Keratinocyte (primary cell): ENCODE results near the gene ZBTB43. TPM values are rescaled to one million over a fixed set of nuclear protein-coding genes. Genes with fewer than 3 reads are reported as not detected.

Experiments used
- DNase-seq: peaks from one replicate; pipeline ENCODE4 v3.0.0-alpha.2; 2011; ENCODE audit warnings: low read depth, missing footprints, low spot score
- FAIRE-seq: peaks from 2 replicates; lab custom pipeline; 2011; peaks lifted over from hg19 to GRCh38; lab: Jason Lieb, UNC
- H2AFZ ChIP-seq: 2 replicates; pipeline ENCODE4 v1.6.0; 2012; ENCODE audit warnings: low read length, control low read depth, inconsistent platforms; ENCODE audit not compliant: control insufficient read depth
- H3K27ac ChIP-seq: 2 replicates; pipeline ENCODE4 v1.5.1; 2011; ENCODE audit warnings: low read length; ENCODE audit not compliant: control insufficient read depth, insufficient read depth
- H3K27me3 ChIP-seq: 3 replicates; pipeline ENCODE4 v1.6.0; 2011; ENCODE audit warnings: low read length; ENCODE audit not compliant: control insufficient read depth, insufficient read depth; ENCODE audit errors: extremely low read depth
- H3K36me3 ChIP-seq, 2 experiments: 2 replicates in 1 of 2; 3 replicates in 1 of 2; pipeline ENCODE4 v1.5.1; 2011; ENCODE audit warnings: low read length in 2 of 2, mild to moderate bottlenecking in 1 of 2; ENCODE audit not compliant: control insufficient read depth in 2 of 2, insufficient read depth in 2 of 2; ENCODE audit errors: extremely low read depth in 1 of 2
- H3K4me1 ChIP-seq: 3 replicates; pipeline ENCODE4 v1.5.1; 2011; ENCODE audit warnings: low read length; ENCODE audit not compliant: control insufficient read depth, insufficient read depth; ENCODE audit errors: extremely low read depth
- H3K4me2 ChIP-seq: 3 replicates; pipeline ENCODE4 v1.6.0; 2011; ENCODE audit warnings: low read depth, low read length; ENCODE audit not compliant: control insufficient read depth, insufficient read depth; ENCODE audit errors: extremely low read depth
- H3K4me3 ChIP-seq, 3 experiments: fragments of 200-600 bp in 1 of 3; sonication (generic) in 1 of 3; 2 replicates in 2 of 3; 3 replicates in 1 of 3; pipeline ENCODE4 v1.5.1; 2011 to 2016; ENCODE audit warnings: low read length in 3 of 3, mild to moderate bottlenecking in 3 of 3, control low read depth in 2 of 3, inconsistent platforms in 1 of 3, low read depth in 1 of 3, mixed read lengths in 1 of 3, mixed run types in 1 of 3, moderate library complexity in 1 of 3; ENCODE audit not compliant: control insufficient read depth in 2 of 3, insufficient read depth in 2 of 3; ENCODE audit errors: extremely low read depth in 1 of 3
- H3K79me2 ChIP-seq: 2 replicates; pipeline ENCODE4 v1.6.0; 2012; ENCODE audit warnings: low read length; ENCODE audit not compliant: control insufficient read depth, insufficient read depth
- H3K9ac ChIP-seq: 3 replicates; pipeline ENCODE4 v1.6.0; 2011; ENCODE audit warnings: low read length; ENCODE audit not compliant: control insufficient read depth, insufficient read depth; ENCODE audit errors: extremely low read depth
- H3K9me1 ChIP-seq: 3 replicates; pipeline ENCODE4 v1.6.0; 2011; ENCODE audit warnings: low read length; ENCODE audit not compliant: control insufficient read depth, insufficient read depth; ENCODE audit errors: extremely low read depth
- H3K9me3 ChIP-seq: 2 replicates; pipeline ENCODE4 v1.5.1; 2012; ENCODE audit warnings: low read depth, low read length; ENCODE audit not compliant: control insufficient read depth
- H4K20me1 ChIP-seq: 3 replicates; pipeline ENCODE4 v1.6.0; 2011; ENCODE audit warnings: low read length; ENCODE audit not compliant: control insufficient read depth, insufficient read depth; ENCODE audit errors: extremely low read depth
- CTCF ChIP-seq, 3 experiments: IDR thresholded peaks in 1 of 3; conservative IDR thresholded peaks in 1 of 3; optimal IDR thresholded peaks in 1 of 3; 2 replicates in 2 of 3; 3 replicates in 1 of 3; pipeline versions ENCODE3 to v1.5.1; 2011; ENCODE audit warnings: low read length in 3 of 3, mild to moderate bottlenecking in 3 of 3, moderate library complexity in 2 of 3, control low read depth in 1 of 3, inconsistent platforms in 1 of 3; ENCODE audit not compliant: insufficient read depth in 2 of 3; ENCODE audit errors: extremely low read depth in 1 of 3
- EZH2 ChIP-seq: IDR thresholded peaks from one replicate; pipeline ENCODE4 v1.6.1; 2012; ENCODE audit warnings: inconsistent platforms, mild to moderate bottlenecking, low read length, moderate library complexity
- dilution Hi-C: fragments of 300-500 bp; cut with MboI; formaldehyde crosslinking; loops from one replicate; pipeline ENCODE4 v1.7.0; 2020; ENCODE audit warnings: low sequenced_read_pairs; ENCODE audit not compliant: extremely low pct_ligation_motif_present
- polyA plus RNA-seq, 5 experiments: library from polyadenylated mRNA; depleted of rRNA in 3 of 5; stranded (reverse) in 3 of 5; stranded (forward) in 1 of 5; unstranded in 1 of 5; fragments of >200 nt; gene quantifications; 1 replicate in 1 of 5; 2 replicates in 3 of 5; 3 replicates in 1 of 5; pipeline versions ENCODE4 v1.2.1 to v1.2.3, GENCODE V29; 2011 to 2012; ENCODE audit warnings: missing spikeins in 2 of 5, low read depth in 1 of 5, low replicate concordance in 1 of 5

The ZBTB43 gene
- polyA plus RNA-seq, 1 donor (not counting 4 experiments of a cell fraction or from before 2014, with no cell fraction given) = 24.3 TPM

- Histone ChIP-seq H4K20me1 (no peaks in the 10 kb centered on the region), H3K36me3 (no peaks in the 10 kb centered on the region), H3K27ac (no peak overlapping the region), H3K4me2 (no peak overlapping the region), H3K9me3 (no peaks in the 10 kb centered on the region), H3K4me1 (peaks cover 10% of the 10 kb centered on the region), H3K79me2 (no peaks in the 10 kb centered on the region), H2AFZ (no peak overlapping the region), H3K9me1 (no peaks in the 10 kb centered on the region), H3K9ac (no peak overlapping the region), H3K27me3 (no peaks in the 10 kb centered on the region), H3K4me3 (no peak overlapping the region)
- TF ChIP-seq EZH2 = no peak
- no peak for TF ChIP-seq CTCF (optimal IDR thresholded peaks at IDR 0.05 in 1 of 3, IDR thresholded peaks at IDR 0.05 in 1 of 3, conservative IDR thresholded peaks at IDR 0.05 in 1 of 3; ENCODE audit: extremely low read depth in 1 of 3, insufficient read depth in 2 of 3, low read length in 3 of 3)
- no peak for FAIRE-seq
- no peak for DNase-seq
- dilution Hi-C loops = no loop called here
These were observed 42.2 kb downstream of the ZBTB43 start for GRCh38 chr9:126847051-126847450.

GRCh38 chr9:126849591-126850225, 44.9 kb downstream of the ZBTB43 start:
- Histone ChIP-seq H3K4me3 (no peak overlapping the region), H3K27me3 (peaks cover 6% of the 10 kb centered on the region), H3K9me3 (no peaks in the 10 kb centered on the region), H3K4me2 (no peak overlapping the region), H4K20me1 (no peaks in the 10 kb centered on the region), H3K36me3 (no peaks in the 10 kb centered on the region), H3K27ac (no peak overlapping the region), H3K9me1 (no peaks in the 10 kb centered on the region), H3K4me1 (no peaks in the 10 kb centered on the region), H2AFZ (no peak overlapping the region), H3K79me2 (no peaks in the 10 kb centered on the region), H3K9ac (no peak overlapping the region)
- dilution Hi-C loops = no loop called here
- TF ChIP-seq CTCF (optimal IDR thresholded peaks at IDR 0.05 in 1 of 3, IDR thresholded peaks at IDR 0.05 in 1 of 3, conservative IDR thresholded peaks at IDR 0.05 in 1 of 3; ENCODE audit: extremely low read depth in 1 of 3, insufficient read depth in 2 of 3, low read length in 3 of 3) (no peak), EZH2 (no peak)
- no peak for DNase-seq
- FAIRE-seq = no peak
